NCI-H82 treated with DMSO at 0.1 percent for 48 hours (cell line): Measurements from ENCODE around the gene TMEM121.
"Not testable (repeated sequence)": the region's sequence is repeated elsewhere in the genome, so short reads cannot be mapped to it uniquely, and the experiment has no call there.

Source experiments
- DNase-seq: peaks from one replicate; lab custom pipeline; 2025; ENCODE audit not compliant: unreplicated experiment; lab: John Stamatoyannopoulos, UW

Gene TMEM121

DNA sequence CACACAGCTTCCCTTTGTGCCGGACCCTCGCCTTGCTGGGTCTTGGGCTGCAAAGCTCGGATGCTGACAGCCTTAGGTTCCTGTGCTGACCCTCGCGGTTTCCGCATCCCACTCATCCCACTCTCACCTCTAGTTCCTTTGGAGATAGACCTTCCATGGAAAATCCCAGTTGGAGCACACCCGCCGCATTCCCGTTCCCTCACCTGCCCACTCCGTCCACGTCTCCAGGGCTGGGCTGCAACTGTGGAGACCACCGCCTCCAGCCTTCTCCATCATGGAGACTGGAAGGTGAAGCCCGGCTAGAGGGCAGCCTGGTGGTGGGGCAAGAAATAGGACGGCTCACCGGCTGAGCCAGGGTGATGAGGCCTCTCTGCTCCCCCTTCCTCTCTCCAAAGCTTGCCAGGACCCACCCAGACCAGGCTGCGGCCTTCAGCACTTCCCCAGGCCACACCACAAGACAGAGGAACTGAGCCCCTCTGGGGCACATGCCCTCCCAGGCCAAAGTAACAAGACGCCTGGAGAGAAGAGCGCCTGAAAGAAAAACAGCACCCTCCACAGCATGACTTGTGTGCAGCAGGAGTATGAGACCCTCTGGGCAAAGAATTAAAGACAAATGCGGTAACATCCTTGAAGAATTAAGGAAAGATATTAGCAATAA is 15.0 kb downstream of the TMEM121 start:
- DNase-seq = no peak

GRCh38 chr14:105545676-105546075 is 19.3 kb downstream of the TMEM121 start:
- DNase-seq = not testable (repeated sequence)

DNA sequence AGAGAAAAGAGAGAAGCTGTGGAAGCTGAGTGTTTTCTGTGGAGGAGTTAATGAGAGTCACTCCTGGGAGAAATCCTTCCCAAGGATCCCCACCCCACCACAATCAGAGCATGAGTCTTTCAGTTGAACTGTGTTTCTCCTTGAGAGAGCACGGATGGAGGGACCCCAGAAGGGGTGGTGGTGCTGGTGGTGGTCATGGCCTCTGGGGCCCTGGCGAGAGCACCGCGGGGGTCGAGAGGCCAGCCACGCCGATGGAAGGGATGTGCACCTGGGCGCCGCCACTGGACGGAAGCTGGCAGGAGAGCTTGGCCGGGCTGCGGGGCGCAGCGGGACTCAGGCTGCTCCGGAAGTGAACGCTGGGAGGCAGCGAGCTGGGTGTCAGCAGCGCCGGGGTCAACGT is 20.0 kb downstream of the TMEM121 start:
- not testable (repeated sequence) for DNase-seq

GRCh38 chr14:105547072-105547471 is 20.7 kb downstream of the TMEM121 start:
- DNase-seq = not testable (repeated sequence)

DNA sequence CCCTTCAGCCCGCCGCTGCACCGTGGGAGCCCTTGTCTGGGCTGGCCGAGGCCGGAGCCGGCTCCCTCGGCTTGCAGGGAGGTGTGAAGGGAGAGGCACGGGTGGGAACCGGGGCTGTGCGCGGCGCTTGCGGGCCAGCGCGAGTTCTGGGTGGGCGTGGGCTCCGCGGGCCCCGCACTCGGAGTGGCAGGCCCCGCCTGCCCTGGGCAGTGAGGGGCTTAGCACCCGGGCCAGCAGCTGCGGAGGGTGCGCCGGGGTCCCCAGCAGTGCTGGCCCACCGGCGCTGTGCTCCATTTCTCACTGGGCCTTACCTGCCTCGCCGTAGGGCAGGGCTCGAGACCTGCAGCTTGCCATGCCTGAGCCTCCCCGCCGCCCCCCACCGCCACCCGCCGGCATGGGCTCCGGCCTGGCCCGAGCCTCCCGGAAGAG is 21.4 kb downstream of the TMEM121 start:
- DNase-seq = no peak

DNA sequence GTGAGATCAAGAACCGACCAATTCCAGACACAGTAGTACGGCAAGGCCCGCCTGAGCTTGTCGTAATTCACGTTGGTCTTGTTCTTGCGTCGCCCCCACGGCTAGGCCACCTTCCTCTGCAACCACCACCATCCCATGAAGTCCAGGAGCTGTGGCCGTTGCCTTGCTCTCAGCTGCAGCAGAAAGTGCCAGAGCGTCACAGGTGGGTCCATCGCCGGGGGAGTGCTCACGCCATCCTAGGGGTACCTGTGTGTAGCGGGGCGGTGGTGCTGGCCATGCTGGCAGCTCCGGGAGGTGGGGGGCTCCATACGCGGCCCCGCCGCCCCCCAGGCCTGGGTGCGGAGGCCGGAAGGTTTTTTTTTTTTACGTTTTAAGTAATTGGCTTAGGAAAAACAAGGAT is 23.1 kb downstream of the TMEM121 start:
- no peak for DNase-seq

DNA sequence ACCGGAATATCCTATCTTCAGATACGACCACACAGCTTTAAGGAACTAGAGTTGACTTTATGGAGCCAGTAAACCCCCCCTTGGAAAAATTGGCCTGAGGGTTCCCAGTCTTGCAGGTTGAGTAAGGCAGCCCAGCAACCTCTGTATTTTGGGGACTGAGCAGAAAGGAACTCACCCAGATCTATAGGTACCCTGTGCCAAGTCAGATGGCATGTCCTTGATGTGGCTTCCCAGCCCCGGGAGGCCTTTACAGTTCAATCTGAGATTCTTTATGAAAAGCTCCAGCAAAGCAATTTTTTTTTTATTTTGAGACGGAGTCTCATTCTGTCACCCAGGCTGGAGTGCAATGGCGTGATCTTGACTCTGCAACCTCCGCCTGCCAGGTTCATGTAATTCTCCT is 27.6 kb downstream of the TMEM121 start:
- no peak for DNase-seq

GRCh38 chr14:105554523-105554922 is 28.1 kb downstream of the TMEM121 start:
- no peak for DNase-seq

- not testable (repeated sequence) for DNase-seq
Observed at GRCh38 chr14:105557671-105558070, 31.3 kb downstream of the TMEM121 start.

GRCh38 chr14:105558449-105559154 is 32.2 kb downstream of the TMEM121 start:
- DNase-seq = not testable (repeated sequence)

DNA sequence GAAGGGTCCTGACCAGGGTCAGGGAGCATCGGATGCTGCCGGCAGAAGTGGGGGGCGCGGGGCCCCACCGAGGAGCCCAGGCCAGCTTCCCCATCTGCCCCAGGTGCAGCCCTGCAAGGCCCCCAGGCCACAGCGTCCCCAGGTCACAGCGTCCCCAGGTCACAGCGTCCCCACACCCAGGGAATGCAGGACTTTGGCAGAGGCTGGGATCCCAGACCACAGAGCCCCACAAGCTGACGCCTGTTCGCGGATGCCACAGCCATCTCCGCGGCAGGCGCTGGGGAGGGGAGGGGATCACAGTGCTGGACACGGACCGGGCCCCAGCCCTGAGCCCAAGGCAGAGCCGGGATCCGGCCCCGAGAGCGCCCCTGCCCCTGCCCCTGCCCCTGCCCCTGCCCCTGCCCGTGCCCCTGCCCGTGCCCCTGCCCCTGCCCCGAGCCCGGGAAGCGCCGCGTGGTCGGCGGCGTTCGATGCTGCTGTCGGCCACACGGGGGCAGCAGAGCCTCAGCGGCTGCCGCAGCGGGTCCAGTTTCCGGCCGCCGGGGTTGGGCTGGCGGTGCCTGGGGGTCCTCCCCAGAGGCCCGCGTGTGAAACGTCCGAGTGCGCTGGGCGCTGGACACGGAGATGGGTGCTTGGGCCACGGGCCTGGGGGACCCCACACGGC is 33.1 kb downstream of the TMEM121 start:
- not testable (repeated sequence) for DNase-seq

DNA sequence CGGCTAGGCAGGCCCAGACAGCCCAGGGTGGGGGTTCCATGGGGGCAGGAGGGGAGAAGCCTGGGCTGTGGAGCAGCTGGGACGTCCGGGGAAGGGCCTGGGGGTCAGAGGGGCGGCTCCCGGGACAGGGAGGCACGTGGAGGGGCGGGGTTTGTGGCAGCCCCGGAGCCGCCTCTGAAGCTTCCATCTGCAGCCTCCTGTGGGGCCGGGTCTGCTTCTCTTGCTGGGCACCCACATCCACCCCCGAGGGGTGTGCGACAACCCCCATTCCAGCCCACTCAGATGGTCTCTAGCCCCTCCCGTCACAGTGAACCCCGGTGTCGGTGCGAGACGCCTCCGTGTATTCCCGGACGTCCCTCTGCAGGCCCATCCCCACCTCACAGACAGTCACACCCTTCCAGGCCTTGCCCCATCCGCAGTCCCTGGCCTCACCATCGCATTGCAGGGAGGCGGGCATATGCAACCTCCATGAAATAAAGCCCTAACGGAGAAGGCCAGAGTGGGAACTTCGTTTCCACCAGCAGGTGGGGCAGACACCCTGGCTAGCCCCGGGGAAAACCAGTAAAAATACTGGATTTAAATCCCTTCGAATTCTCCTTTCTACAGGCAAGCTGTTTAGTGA is 33.8 kb downstream of the TMEM121 start:
- DNase-seq = not testable (repeated sequence)

- DNase-seq = not testable (repeated sequence)
Observed at GRCh38 chr14:105561345-105561744, 35.0 kb downstream of the TMEM121 start.

DNA sequence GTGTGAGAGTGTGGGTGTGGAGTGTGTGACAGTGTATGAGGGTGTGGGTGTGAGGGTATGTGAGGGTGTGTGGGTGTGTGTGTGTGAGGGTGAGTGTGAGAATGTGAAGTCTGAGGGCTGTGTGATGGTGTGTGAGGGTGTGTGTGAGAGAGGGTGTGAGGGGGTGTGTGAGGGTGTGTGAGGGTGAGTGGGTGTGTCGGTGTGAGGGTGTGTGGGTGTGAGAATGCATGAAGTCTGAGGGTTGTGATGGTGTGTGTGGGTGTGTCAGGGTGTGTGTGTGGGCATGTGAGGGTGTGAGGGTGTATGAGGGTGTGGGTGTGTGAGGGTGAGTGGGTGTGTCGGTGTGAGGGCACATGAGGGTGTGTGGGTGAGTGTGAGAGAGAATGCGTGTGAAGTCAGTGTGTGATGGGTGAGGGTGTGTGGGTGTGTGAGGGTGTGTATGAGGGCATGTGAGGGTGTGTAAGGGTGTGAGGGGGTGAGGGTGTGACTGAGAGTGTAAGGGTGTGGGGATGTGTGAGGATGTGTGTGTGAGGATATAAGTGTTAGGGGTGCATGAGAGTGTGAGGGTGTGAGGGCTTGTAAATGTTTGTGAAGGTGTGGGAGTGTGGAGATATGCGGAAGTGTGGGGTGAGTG is 36.4 kb downstream of the TMEM121 start:
- DNase-seq = no peak

DNA sequence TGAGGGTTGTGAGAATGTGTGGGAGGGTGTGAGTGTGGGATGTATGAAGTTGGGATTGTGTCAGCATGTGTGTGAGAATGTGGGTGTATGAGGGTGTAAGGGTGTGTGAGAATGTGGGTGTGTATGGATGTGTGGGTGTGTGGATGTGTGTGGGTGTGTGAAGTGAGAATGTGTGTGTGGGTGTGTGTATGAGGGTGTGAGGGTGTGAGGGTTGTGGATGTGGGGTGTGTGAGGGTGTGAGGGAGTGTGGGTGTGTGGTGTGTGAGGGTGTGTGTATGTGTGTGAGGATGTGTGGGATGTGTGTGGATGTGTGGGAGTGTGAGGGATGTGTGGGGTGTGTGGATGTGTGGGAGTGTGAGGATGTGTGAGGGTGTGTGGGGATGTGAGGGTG is 37.0 kb downstream of the TMEM121 start:
- no peak for DNase-seq

GRCh38 chr14:105564536-105564935 is 38.2 kb downstream of the TMEM121 start:
- not testable (repeated sequence) for DNase-seq

DNA sequence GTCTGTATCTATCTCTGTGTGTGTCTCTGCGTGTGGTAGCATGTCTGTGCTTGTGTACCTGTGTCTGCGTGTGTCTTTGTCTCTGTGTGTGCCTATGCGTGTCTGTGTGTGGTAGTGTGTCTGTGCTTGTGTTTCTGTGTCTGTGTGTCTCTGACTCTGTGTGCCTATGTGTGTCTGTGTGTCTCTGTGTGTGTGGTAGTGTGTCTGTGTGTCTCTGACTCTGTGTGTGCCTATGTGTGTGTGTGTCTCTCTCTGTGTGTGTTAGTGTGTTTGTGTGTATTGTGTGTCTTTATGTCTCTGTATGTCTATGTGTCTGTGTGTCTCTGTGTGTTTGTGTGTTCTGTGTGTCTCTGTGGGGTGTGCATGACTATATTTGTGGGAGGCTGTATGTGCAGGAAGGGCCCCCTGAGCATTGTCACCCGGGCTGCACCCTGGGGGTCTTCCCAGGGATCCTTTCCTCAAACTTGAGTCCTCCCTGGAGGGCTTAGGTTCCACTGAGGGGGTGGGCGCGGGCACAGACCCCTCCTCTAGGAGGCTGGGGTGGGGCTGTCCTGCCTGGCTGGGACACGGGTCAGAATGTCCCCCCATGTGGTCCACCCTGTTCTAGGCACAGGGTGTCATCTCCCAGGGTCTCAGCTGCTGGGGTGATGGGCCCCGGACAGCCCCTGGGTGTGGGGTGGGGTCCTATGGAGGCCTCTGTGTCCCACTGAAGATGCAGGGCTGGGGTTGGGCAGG is 39.0 kb downstream of the TMEM121 start:
- DNase-seq = not testable (repeated sequence)

DNA sequence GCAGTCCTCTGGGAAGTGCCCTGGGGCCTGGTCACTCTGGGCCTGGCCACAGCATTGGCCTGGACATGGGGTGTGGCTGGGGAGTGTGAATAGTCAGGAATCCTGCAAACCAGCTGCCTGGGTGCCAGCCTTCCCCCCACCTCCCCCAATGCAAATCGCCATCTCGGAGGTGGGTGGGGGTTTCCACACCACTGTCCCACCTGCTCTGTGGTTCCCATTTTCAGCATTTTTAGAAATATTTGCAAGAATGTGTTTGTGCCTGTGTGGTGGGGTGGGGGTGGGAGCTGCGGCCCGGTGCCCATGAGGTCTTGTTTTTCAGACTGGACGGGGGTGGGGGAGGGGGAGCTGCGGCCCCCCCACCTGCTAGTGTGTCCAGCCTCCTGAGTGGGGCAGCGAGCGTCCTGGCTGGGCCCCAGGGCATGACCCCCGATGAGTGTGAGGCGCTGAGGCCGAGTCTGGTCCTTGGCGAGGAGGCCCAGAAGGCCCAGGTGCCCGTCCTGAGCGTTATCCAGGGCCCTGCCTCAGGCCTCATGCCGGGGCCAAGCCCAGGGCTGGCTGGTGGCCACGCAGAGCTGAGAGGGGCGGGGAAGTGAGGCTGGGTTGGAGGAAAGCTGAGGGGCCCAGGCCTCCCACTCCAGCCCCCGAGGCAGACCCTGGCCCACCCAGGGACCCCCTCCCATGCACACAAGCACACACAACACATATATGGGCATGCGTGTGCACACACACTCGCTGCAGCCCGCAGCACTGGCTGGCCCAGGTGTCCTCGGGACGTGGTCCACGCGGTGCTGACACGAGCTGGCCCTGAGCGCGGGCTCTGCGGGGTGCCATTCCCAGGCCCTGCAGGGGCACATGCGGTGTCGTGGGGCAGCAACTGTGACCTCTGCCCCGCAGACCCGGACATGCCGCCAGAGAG is 40.1 kb downstream of the TMEM121 start:
- DNase-seq = not testable (repeated sequence)
